Erythroblast (primary cell): ENCODE data around the gene KIF9.
"Not testable (repeated sequence)": the region's sequence is repeated elsewhere in the genome, so short reads cannot be mapped to it uniquely, and the experiment has no call there.

Source experiments
- DNase-seq, 2 experiments: peaks; one replicate each; lab custom pipeline; 2025; lab: John Stamatoyannopoulos, UW
- GATA1 ChIP-seq: IDR thresholded peaks from 2 replicates; pipeline ENCODE4 v1.6.1; 2011; ENCODE audit warnings: low read depth, mild to moderate bottlenecking, control low read depth, low read length, moderate library complexity
- POLR2A ChIP-seq: IDR thresholded peaks from 2 replicates; pipeline ENCODE4 v1.6.1; 2011; ENCODE audit warnings: mild to moderate bottlenecking, low read length

KIF9 gene

GRCh38 chr3:47204875-47205274 lies 77.7 kb downstream of the KIF9 start:
- TF ChIP-seq GATA1 (no peak), POLR2A (no peak)
- no peak for DNase-seq

- TF ChIP-seq POLR2A (no peak), GATA1 (no peak)
Observed at GRCh38 chr3:47202542-47202941, 80.1 kb downstream of the KIF9 start.

GRCh38 chr3:47197287-47197686 lies 85.3 kb downstream of the KIF9 start:
- TF ChIP-seq POLR2A (no peak), GATA1 (no peak)
- no peak for DNase-seq

More at GRCh38 chr3:47202542-47202941, 80.1 kb downstream of the KIF9 start:
- no peak for DNase-seq

- DNase-seq, result no peak
- no peak for TF ChIP-seq GATA1
- TF ChIP-seq POLR2A, result no peak
Observed at GRCh38 chr3:47194994-47195393, 87.6 kb downstream of the KIF9 start.

- peak; percentile 72 to 93 for DNase-seq
- TF ChIP-seq GATA1, result no peak
- no peak for TF ChIP-seq POLR2A
Observed at GRCh38 chr3:47193871-47194859, 88.4 kb downstream of the KIF9 start.

GRCh38 chr3:47186285-47186684 lies 96.3 kb downstream of the KIF9 start:
- DNase-seq, result peak in 1 of 2 experiments; percentile 67
- no peak for TF ChIP-seq POLR2A
- TF ChIP-seq GATA1, result no peak

- not testable (repeated sequence) for DNase-seq
Observed at GRCh38 chr3:47181685-47182084, 100.9 kb downstream of the KIF9 start.

- not testable (repeated sequence) for DNase-seq
Observed at GRCh38 chr3:47180011-47180410, 102.6 kb downstream of the KIF9 start.
